UCSD-AML1 (cell line): Measurements from ENCODE around the gene FADS2.
"Not testable (repeated sequence)": the region's sequence is repeated elsewhere in the genome, so short reads cannot be mapped to it uniquely, and the experiment has no call there.

Experiments used
- DNase-seq: peaks from one replicate; lab custom pipeline; 2025; ENCODE audit not compliant: unreplicated experiment; lab: John Stamatoyannopoulos, UW

FADS2 gene

DNA sequence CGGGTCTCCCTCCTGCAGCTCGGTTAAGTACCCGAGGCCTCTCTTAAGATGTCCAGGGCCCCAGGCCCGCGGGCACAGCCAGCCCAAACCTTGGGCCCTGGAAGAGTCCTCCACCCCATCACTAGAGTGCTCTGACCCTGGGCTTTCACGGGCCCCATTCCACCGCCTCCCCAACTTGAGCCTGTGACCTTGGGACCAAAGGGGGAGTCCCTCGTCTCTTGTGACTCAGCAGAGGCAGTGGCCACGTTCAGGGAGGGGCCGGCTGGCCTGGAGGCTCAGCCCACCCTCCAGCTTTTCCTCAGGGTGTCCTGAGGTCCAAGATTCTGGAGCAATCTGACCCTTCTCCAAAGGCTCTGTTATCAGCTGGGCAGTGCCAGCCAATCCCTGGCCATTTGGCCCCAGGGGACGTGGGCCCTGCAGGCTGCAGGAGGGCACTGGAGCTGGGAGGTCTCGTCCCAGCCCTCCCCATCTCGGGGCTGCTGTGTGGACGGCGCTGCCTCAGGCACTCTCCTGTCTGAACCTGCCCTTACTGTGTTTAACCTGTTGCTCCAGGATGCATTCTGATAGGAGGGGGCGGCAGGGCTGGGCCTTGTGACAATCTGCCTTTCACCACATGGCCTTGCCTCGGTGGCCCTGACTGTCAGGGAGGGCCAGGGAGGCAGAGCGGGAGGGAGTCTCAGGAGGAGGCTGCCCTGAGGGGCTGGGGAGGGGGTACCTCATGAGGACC lies 38.3 kb downstream of the FADS2 start:
- DNase-seq, result no peak

DNA sequence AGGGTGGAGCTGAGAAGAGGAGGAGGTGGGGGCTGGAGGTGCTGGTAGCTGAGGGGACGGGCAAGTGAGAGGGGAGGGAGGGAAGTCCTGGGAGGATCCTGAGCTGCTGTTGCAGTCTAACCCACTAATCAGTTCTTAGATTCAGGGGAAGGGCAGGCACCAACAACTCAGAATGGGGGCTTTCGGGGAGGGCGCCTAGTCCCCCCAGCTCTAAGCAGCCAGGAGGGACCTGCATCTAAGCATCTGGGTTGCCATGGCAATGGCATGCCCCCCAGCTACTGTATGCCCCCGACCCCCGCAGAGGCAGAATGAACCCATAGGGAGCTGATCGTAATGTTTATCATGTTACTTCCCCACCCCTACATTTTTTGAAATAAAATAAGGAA lies 38.9 kb downstream of the FADS2 start:
- no peak for DNase-seq

DNA sequence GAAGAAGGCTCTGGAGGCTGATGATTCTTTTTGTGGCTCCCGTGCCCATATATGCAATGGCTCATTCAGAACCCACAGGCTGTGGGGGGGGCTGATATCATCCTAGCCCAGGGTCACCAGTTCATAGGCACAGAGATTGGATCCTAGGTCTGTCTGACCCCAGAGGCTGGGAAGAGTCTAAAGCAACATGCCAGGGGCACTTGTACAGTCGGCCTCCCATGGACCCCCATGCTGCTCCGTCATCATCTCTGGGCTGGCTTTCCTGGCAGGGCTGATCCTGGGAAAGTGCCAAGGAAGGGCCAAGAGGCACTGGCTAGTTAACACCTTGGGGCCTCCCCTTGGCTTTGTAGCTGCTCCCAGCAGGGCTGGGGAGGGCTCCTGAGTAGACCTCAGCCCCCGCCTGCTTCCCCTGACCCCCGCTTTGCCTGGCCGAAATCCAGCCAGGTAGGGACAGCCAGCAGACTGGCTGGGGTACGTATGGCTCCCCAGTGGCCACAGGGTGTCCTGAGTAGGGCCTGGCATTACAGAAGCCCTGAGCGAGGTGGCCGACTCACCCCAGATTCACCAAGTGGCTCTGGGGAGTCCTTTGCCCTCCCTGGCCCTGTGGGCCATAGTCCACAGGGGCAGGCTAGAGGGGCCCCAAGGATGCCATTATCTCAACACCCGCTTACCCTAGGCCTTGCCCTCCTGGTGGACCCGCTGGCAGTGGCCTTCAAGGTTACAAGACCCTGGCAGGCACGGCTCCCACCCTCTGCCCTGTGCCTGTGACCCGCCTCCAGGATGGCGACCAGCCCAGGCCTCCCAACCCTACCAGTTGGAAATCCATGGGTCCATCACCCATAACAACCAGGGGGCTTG lies 40.7 kb downstream of the FADS2 start:
- DNase-seq, result no peak

DNA sequence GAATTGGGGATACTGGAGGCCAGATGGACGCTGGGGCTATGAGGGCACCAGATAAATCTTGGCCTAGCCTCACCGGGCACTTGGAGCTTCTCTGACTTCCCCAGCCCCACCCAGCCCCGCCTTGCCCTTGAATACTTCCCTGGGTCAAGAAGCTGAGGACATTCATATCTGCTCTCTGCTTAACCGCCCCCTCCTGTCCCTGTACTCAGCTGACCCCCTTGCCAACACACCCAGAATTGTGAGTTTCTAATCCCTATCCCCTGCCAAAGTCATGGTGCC lies 41.3 kb downstream of the FADS2 start:
- DNase-seq, result no peak

DNA sequence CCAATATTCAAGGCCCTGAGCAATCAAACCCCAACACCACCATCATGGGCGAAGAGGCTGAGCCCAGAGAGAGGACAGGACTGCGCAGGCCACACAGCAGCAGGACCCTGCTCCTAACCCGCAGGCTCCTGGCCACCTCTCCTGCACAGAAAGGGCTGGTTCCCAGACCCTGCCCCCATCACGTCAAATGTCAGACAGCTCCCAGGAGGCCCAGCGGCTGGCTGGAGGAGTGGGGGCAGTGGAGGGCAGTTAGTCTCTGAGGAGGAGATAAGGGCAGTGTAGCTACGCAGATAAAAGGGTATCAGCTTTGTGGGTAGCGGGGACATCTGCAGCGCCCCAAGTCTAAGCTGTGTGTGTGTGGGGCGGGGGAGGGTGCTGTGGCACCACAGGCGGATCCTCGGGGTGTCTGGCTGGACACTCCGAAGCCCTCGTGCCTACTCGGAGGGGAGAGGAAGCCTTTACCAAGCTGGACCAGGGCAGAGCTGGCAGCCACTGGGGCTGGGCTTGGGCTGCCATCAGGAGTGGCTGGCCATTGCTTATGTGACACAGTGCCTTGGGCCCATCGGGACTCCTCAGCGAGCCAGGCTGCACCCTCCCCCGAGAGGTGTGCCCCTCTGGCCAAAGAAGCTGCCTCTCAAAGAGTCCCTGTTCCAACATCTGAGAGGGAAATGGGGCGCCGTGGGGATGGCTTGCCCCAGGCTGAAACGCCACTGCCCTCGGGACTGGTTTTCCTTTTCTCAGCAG lies 41.8 kb downstream of the FADS2 start:
- peak; percentile 23 for DNase-seq

DNA sequence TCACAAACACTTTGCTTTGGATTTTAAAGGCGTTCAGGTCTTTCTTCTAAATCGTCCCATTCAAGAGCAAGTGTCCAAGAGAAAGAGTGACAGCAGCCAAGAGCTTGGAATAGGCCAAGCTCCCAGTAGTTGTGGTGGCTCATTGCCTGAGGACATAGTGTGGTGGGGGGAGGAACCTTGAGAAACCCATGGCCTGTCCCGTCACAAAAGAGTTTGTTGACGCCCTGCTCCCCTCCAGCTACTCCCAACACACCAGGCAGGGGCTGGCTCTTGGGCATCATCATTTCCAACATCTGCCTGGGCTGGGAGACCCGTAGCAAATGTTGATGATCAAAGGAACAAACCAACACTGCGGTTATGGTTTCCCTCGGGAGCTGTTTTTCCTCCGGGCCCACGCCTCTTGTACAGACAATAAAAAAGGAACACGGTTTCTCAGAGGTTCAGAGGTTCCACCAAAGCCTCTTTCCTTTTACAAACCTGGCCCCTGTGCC lies 42.5 kb downstream of the FADS2 start:
- no peak for DNase-seq

DNA sequence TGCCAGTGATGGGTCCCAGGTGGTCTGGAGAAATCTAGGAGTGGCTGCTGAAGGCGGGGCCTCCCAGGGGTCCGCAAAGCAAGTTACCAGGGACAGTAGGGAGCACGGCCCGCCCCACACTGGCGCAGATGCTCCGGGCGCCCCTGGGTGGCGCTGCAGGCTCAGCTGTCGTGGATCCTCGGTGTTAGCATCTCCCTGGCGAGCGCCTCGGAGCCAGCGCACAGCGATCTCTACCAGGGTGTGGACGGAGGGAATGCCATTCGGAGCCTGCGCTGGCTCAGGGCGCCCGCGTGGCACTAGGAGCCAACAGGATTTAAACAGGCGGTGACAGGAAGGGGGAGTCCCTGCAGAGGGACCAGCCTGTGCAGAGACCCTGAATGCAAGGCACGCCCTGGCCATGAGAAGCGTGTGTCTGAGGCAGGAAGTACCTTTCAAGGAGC lies 43.1 kb downstream of the FADS2 start:
- peak; percentile 82 for DNase-seq

DNA sequence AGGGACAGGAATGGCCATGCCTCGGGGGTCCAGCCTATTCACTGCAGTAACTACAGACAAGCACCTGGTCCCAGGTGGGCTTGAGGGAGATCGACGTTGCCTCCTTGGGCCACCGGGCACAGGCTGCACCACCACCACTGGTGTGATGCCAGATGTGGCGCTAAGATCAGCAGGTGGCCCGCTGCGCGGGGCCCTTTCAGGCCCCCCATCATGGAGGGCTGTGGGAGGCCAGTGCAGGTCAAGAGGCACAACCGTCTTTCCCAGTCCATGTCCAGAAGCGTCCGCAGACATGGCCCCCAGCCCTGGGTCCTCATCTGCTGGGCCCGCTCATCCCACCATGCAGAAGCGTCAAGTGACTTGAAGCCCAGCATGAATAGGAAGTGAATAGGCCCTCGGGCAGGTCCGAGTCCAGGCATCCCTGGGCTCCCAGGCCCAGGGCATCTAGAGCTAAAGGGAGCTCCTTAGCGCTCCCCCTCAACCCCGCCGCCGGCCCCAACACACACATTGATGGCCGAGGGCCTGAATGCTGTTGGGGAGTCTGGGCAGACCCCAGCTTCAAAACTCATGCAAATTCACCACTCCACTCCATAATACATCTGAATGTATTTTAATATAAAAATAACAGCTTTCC lies 45.0 kb downstream of the FADS2 start:
- DNase-seq, result no peak

DNA sequence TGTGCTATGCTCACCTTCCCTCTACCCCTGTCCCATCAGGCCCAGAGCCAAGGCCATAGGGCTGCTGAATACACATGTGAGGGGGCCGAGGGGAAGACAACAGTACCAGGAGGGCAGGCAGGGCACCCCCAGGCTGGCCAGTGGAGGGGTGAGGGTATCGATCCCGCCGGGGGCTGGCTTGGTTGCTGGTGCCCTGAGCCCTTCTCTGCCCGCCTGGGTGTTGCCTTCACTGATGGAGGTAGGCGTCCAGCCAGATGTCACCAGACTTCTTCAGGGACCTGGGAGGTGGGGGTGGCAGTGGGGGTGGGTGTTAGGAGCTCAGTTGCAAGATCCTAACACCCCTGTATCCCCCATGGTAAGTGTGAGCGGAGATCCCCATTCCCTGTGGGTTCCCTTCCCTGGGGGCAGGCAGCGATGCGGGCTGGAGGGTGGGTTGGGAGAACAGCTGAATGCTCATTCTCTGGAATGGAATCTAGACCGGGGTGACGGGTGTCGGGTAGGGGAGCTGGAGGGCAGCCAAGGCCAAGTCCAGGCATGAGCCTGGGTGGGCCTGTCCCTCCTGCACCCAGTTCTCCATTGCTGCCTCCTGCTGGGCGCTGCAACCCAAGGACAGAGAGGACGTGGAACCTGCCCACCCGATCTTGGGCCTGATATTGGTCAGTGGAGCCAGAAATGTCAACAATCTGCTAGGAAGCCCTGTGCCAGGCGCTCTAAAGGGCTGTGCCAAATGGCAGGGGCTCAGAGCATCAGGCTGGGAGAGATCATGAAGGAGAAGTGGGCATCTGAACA lies 45.7 kb downstream of the FADS2 start:
- no peak for DNase-seq

DNA sequence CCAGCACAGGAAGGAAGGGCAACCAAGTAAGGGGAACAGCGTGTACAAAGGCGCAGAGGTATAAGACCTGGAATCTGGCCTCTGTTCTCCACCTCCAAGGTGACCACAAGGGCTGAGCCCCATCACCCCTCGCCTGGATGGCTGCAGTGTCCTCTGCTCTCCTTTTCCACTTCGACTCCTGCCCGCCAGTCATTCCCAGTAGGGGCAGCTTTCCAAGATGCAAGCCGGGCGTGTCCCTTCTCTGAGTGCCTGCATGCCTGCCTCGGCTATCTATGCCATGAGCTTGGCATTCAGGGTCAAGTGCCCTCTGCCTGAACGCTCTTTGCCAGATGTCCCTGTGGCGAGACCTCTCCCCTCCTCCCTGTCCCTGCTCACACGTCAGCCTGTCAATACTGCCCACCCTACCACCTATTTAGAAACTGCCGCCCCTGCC lies 46.3 kb downstream of the FADS2 start:
- no peak for DNase-seq

DNA sequence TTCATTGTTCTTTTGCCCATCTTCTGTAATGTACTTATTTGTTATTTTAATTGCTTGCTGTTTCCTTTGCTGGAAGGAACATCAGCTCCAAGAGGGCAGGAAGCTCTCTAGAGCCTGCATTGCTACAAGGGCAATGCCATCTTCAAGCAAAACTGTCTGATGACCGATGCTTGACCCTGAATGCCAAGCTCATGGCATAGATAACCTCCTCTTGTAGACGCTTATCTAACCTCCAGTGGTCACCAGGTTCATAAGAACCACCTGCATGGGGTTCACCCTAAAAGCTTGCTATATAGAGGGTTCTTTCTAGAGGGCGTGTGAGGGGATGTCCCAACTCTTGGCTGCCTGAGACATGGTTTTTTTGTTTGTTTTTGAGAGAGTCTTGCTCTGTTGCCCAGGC lies 46.8 kb downstream of the FADS2 start:
- no peak for DNase-seq

DNA sequence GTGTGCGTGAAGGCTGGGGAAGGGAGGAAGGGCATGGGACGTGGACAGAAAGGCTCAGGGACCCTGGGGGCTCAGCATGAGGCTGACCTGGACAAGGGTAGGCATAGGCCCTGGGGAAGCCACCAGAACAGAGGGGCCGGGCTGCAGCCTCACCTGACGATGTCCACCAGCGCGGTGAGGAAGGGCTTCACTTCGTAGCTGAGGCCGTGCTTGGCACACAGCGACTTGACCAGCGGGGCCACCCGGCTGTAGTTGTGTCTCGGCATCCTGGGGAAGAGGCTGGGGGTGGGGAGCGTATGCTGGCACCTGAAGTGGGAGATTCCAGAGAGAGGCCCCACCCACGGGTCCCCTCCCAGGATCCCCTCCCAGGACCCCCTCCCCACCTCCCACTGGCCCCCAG lies 47.6 kb downstream of the FADS2 start:
- no peak for DNase-seq

DNA sequence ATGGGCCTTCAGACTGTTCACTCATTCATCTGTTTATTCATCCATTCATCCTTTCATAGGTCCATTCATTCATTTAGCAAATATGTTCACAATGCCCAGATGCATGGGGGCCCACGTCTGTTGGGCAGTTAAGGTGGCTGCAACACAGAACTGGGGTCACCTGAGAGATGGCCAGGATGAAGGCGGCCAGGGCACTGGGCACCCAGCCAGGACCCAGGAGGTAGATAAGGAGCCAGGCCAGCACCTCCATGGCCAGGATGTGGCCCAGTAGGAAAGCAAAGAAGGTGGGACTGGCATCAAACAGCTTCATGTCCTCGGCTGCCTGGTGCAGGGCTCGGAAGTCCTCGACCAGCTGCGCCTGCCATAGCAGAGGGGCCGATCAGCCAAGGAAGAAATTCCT lies 51.1 kb downstream of the FADS2 start:
- no peak for DNase-seq

DNA sequence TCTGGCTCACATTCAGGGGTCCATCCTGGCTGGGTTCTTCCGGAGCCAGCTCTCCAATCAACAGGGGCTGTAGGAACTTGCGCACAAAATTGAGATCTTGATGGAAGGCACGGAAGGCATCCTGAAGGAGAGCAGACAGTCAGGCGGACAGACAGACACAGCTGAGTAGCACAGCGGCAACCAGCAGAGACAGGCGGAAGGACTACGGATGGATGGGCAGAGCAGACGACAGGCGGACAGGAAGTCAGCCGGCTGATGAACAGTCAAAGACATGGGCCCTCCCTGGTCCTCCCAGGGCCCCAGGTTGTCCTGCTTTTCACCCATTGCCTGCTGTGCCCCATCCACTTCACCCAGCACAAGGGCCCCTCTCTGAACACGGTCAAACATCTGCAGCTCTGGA lies 51.9 kb downstream of the FADS2 start:
- no peak for DNase-seq

DNA sequence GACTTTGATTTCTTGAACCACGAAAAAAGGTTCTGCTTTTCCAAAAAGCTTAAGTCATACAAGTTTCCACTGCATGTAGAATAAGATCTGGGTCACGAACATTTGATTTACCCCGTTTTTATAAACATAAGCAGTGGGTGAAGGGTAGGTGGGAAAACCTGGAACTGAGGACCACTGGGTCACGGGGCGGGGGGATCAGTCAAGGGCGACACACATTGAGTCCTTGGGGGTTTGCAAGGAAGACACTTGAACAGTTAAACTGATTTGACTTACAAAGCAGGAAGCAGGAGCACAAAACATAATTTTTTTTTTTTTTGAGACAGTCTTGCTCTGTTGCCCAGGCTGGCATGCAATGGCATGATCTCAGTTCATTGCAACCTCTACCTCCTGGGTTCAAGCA lies 52.4 kb downstream of the FADS2 start:
- DNase-seq, result no peak

DNA sequence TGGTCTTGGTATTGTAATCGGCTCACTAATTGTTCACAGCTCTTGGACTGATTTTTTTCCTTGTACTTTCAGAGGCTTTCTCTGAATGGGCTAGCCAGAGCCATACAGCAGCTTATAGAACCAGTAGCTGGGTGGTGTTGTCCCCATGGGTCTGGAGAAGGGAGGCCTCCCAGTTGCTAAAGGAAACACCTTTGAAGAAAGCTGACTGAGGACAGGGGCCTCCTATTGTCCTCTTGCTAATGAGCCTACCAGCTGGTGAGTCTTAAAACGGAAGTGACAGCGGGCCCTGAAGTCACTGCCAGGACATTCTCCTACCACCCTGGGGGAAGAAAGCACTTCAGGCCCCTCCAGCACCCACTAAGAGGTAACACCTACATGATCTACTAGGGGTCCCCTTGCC lies 53.3 kb downstream of the FADS2 start:
- no peak for DNase-seq

DNA sequence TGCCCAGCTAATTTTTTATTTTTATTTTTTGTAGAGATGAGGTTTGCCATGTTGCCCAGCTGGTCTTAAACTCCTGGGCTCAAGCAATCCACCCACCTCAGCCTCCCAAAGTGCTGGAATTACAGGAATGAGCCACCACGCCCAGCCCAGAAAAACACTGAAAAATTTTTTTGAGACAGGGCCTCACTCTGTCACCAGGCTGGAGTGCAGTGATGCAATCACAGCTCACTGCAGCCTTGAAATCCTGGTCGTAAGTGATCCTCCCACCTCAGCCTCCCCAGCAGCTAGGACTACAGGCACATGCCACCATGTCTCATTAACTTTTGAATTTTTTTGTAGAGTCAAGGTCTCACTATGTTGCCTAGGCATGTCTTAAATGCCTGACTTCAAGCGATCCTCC lies 54.2 kb downstream of the FADS2 start:
- DNase-seq, result not testable (repeated sequence)

DNA sequence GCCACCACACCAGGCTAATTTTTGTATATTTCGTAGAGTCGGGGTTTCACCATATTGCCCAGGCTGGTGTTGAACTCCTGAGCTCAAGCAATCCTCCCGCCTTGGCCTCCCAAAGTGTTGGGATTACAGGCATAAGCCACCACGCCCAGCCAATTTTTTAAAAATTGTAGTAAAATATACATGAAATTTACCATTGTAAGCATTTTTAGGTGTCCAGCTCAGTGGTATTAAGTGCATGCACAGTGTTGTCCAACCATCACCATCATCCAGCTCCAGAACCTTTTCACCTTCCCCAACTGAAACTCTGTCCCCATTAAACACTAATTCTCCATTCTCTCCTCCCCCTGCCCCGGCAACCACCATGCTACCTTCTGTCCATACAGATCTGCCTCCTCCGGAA lies 54.8 kb downstream of the FADS2 start:
- no peak for DNase-seq

DNA sequence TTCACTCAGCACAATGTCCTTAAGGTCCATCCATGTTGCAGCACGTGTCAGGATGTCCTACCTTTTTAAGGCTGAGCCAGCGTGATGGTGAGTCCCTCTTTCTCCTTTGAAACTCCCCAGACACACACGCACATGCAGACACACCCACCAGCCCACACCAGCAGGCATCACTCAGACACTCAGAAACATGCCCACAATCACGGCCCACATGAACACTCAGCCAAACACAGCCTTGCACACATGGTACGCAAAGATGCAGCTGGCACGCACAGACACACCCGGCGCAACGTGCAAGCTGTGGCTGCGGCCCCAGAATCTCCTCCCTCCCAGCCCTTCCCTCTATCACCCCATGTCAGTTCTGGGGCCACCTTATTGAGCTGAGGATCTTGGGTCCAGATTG lies 55.2 kb downstream of the FADS2 start:
- DNase-seq, result no peak

DNA sequence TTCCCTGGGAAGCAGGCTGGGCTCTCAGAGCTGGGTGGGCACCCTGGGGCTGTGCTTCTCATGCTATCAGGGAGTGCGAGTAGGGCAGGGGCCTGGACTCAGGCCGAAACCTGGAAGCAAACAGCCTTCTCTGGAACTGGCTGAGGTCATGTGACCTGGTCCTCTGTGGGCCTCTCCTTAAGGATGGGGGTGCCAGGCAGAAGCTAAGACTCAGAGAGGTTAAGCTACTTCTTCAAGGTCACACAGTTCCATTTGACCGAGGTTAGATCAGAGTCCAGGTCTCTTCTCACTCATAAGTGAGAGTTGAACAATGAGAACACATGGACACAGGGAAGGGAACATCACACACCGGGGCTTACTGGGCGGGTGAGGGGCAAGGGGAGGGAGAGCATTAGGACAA lies 55.8 kb downstream of the FADS2 start:
- no peak for DNase-seq
